PC-3 (cell line): ENCODE measurements around the gene SLC43A2. TPM values are rescaled to one million over a fixed set of nuclear protein-coding genes. Genes with fewer than 3 reads are reported as not detected.

Experiments used
- ATAC-seq: fragments of 200-7000 bp; cut with Tn5 transposase; 2 replicates; pipeline ENCODE4 v1.9.1; 2020; ENCODE audit warnings: mild to moderate bottlenecking, moderate library complexity
- BruUV-seq: library from RNA; stranded (reverse); fragments of 400-500 nt; replicated peaks from 2 replicates; lab custom pipeline; 2021; lab: Mats Ljungman, UMichigan
- CTCF ChIA-PET: fragments of 300-600 bp; sonication (Branson Sonifier 250); formaldehyde crosslinking; loops from one replicate; lab custom pipeline; 2022; ENCODE audit warnings: antibody characterized with exemption; lab: Charles Lee
- POLR2A ChIA-PET: fragments of 300-600 bp; sonication (Branson Sonifier 250); formaldehyde crosslinking; loops from one replicate; lab custom pipeline; 2022; ENCODE audit warnings: antibody characterized with exemption; ENCODE audit not compliant: unreplicated experiment; lab: Charles Lee
- DNase-seq: peaks from one replicate; pipeline ENCODE4 v3.0.0-alpha.2; 2015
- H2AFZ ChIP-seq: fragments of 300-600 bp; sonication (generic); 2 replicates; pipeline ENCODE4 v1.6.0; 2016; ENCODE audit warnings: antibody characterized with exemption, low read length
- H3F3A ChIP-seq: fragments of 300-600 bp; sonication (generic); one replicate; pipeline ENCODE4 v1.6.0; 2017; ENCODE audit warnings: antibody characterized with exemption, low read length, control low read depth, mild to moderate bottlenecking; ENCODE audit not compliant: unreplicated experiment
- H3K27ac ChIP-seq: fragments of 300-600 bp; sonication (generic); 2 replicates; pipeline ENCODE4 v1.5.1; 2016; ENCODE audit warnings: mild to moderate bottlenecking, low read length
- H3K27me3 ChIP-seq: fragments of 300-600 bp; sonication (generic); 2 replicates; pipeline ENCODE4 v1.6.1; 2016; ENCODE audit warnings: low read length, mixed read lengths
- H3K36me3 ChIP-seq: fragments of 300-600 bp; sonication (generic); 2 replicates; pipeline ENCODE4 v1.6.1; 2016; ENCODE audit warnings: low read depth, mixed run types, low read length, mixed read lengths
- H3K4me1 ChIP-seq: fragments of 300-600 bp; sonication (generic); 2 replicates; pipeline ENCODE4 v1.5.1; 2016; ENCODE audit warnings: low read length; ENCODE audit not compliant: insufficient read depth
- H3K4me2 ChIP-seq: fragments of 300-600 bp; sonication (generic); 2 replicates; pipeline ENCODE4 v1.6.0; 2016; ENCODE audit warnings: low read length
- H3K4me3 ChIP-seq: fragments of 300-600 bp; sonication (generic); 2 replicates; pipeline ENCODE4 v1.5.1; 2016; ENCODE audit warnings: mild to moderate bottlenecking, low read length, mixed read lengths
- H3K79me2 ChIP-seq: fragments of 300-600 bp; sonication (generic); 2 replicates; pipeline ENCODE4 v1.6.1; 2017; ENCODE audit warnings: low read length, mixed read lengths
- H3K9ac ChIP-seq: fragments of 300-600 bp; sonication (generic); 2 replicates; pipeline ENCODE4 v1.6.0; 2016; ENCODE audit warnings: mild to moderate bottlenecking, low read length
- H3K9me2 ChIP-seq: fragments of 300-600 bp; sonication (generic); replicated peaks from 2 replicates; pipeline ENCODE4 v1.6.1; 2016; ENCODE audit warnings: mixed run types, low read length, mixed read lengths
- H3K9me3 ChIP-seq: fragments of 300-600 bp; sonication (generic); 2 replicates; pipeline ENCODE4 v1.6.1; 2016; ENCODE audit warnings: low read length, mixed read lengths
- H4K20me1 ChIP-seq: fragments of 300-600 bp; sonication (generic); 2 replicates; pipeline ENCODE4 v1.6.1; 2016; ENCODE audit warnings: low read length, mixed read lengths
- CTCF ChIP-seq: fragments of 300-600 bp; sonication (generic); conservative IDR thresholded peaks from 2 replicates; pipeline ENCODE4 v1.5.1; 2017; ENCODE audit warnings: antibody characterized with exemption, low read depth, mild to moderate bottlenecking, low read length
- EZH2 ChIP-seq: fragments of 300-600 bp; sonication (generic); IDR thresholded peaks from one replicate; pipeline ENCODE4 v1.6.1; 2017; ENCODE audit warnings: antibody characterized with exemption, mild to moderate bottlenecking, low read length; ENCODE audit not compliant: unreplicated experiment
- EZH2phosphoT487 ChIP-seq: fragments of 300-600 bp; sonication (generic); IDR thresholded peaks from 2 replicates; pipeline ENCODE4 v1.6.1; 2018; ENCODE audit warnings: mild to moderate bottlenecking, antibody characterized with exemption, low read length, borderline replicate concordance
- intact Hi-C: fragments of 100-400 bp; cut with micrococcal nuclease; formaldehyde crosslinking; loops from 2 replicates; pipeline ENCODE4 v1.9.0; 2023
- total RNA-seq: library from RNA; depleted of rRNA; stranded (reverse); fragments of >200 nt; gene quantifications from 2 replicates; pipeline ENCODE4 v1.2.3, GENCODE V29; 2014

The SLC43A2 gene
- total RNA-seq, 1 experiment from 2014 or later = 6.2 TPM

GRCh38 chr17:1634841-1635650, 6.4 kb upstream of the SLC43A2 start:
- H3K4me3 ChIP-seq = no peak overlapping the region
- no peaks in the 10 kb centered on the region for H3K4me1 ChIP-seq
- CTCF ChIA-PET = no interaction called here
- no TSS peak for BruUV-seq
- no peaks in the 10 kb centered on the region for H3K79me2 ChIP-seq
- H3F3A ChIP-seq = no peaks in the 10 kb centered on the region
- no peak for TF ChIP-seq EZH2
- TF ChIP-seq EZH2phosphoT487 = no peak
- TF ChIP-seq CTCF = no peak
- no peak overlapping the region for H3K9ac ChIP-seq
- no peaks in the 10 kb centered on the region for H3K9me2 ChIP-seq
- H3K9me3 ChIP-seq = no peaks in the 10 kb centered on the region
- no peaks in the 10 kb centered on the region for H4K20me1 ChIP-seq
- H3K36me3 ChIP-seq = no peaks in the 10 kb centered on the region; the same call in 1 of the 2 replicates
- no peaks in the 10 kb centered on the region for H3K27me3 ChIP-seq
- intact Hi-C loops = no loop called here
- no peak overlapping the region for H2AFZ ChIP-seq
- H3K27ac ChIP-seq = no peak overlapping the region
- POLR2A ChIA-PET = no interaction called here
- no peak for DNase-seq
- ATAC-seq = no peak
- no peak overlapping the region for H3K4me2 ChIP-seq

- intact Hi-C loops = loop anchor here (1.0 kb wide), 1 partner anchor 56 kb away; no protein-coding TSS in a partner anchor
- H3K4me1 ChIP-seq = no peaks in the 10 kb centered on the region
- BruUV-seq = no TSS peak
- no peaks in the 10 kb centered on the region for H3K9me3 ChIP-seq
- H3K4me3 ChIP-seq = no peak overlapping the region
- no peak overlapping the region for H3K4me2 ChIP-seq
- H3K36me3 ChIP-seq = no peaks in the 10 kb centered on the region; the same call in 1 of the 2 replicates
- POLR2A ChIA-PET = interaction anchor here (0.6 kb wide), 1 partner anchor 23 kb away, joined by 16 read pairs; no protein-coding TSS in a partner anchor
- CTCF ChIA-PET = interaction anchor here (0.6 to 3.1 kb wide), 4 partner anchors 17 to 56 kb away, joined by 3 to 34 read pairs (median 6); no protein-coding TSS in a partner anchor
- no peaks in the 10 kb centered on the region for H4K20me1 ChIP-seq
- H3F3A ChIP-seq = no peaks in the 10 kb centered on the region
- H2AFZ ChIP-seq = no peak overlapping the region
- TF ChIP-seq EZH2phosphoT487 = no peak
- no peak for TF ChIP-seq CTCF
- no peaks in the 10 kb centered on the region for H3K9me2 ChIP-seq
- H3K9ac ChIP-seq = no peak overlapping the region
- ATAC-seq = no peak
- no peaks in the 10 kb centered on the region for H3K27me3 ChIP-seq
- no peak for DNase-seq
- H3K79me2 ChIP-seq = no peaks in the 10 kb centered on the region
- no peak overlapping the region for H3K27ac ChIP-seq
Observed at GRCh38 chr17:1630662-1631061, 2.0 kb upstream of the SLC43A2 start.
